Right lung (tissue), 5 donors: Measurements from ENCODE around the gene COL13A1. TPM values are rescaled to one million over a fixed set of nuclear protein-coding genes. Genes with fewer than 3 reads are reported as not detected.

Source experiments
- DNase-seq, 2 donors: peaks; one replicate each; pipeline ENCODE4 v3.0.0-alpha.2; 2013
- polyA plus RNA-seq, 5 donors: library from polyadenylated mRNA; unstranded; fragments of 120-200 nt; gene quantifications; one replicate each; pipeline versions ENCODE4 v1.2.1 to v1.2.3, GENCODE V29; 2013; ENCODE audit warnings: inconsistent platforms in 1 of 5, low replicate concordance in 1 of 5; ENCODE audit not compliant: insufficient read length in 5 of 5, insufficient read depth in 1 of 5

COL13A1 gene
- polyA plus RNA-seq, 5 donors: 46.8 to 71.2 (median 53.4) TPM

DNA sequence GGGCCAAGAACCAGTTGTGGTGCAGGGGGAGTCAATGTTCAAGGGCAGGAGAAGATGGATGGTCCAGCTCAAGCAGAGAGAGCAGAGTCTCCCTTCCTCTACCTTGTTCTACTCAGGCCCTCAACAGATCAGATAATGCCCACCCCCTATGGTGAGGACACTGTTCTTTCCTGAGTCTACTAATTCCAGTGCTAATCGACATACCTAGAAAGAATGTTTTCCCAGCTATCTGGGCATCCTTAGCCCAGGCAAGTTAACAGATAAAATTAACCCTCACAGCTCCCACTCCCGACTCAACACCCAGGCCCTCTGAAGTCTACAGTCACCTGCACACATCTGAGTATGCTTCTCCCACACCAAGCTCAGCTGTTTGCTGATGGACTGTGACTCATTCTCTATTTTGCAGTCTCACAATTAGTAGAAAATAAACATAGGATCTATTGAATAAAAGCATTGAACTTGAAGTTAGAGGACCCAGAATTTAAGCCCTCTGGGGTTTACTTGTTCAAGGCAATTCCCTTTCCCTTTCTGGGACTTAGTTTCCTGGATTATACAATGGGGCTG lies 17.1 kb downstream of the COL13A1 start:
- no peak for DNase-seq

DNA sequence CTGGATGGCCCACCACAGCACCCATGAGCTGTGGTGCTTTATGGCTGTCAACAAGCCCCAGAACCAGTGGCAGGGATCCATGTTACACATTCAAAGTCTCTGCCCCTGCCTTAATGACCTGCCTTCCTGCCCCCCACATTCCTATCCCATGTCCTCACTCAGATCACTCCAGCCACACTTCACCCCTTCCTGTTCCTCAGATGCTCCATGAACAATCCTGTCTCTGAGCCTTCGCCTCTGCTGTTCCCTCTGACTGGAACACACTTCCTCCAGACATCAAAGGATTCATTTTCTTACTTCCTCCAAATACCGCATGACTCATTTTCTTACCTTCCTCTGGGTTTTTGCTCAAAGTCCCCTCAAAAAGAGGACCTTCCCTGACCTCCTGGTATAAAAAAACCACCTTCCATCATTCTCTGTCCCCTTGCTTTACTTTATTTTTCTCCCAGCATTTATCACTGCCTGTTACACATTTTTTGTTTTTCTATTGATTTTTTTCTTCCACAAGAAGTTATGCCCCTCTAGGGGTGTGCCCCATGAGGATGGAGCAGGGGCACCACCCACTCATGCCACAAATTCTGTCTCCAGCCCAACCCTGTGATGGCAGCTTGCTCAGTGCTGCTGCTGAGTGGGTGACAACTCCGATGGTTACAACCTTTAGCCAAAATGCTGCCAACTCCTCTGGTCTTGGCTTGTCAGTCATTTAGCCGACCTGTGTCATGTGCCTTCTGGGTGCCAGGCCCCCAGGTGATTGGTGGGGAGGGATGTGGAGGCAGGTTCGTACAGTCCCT lies 18.2 kb downstream of the COL13A1 start:
- no peak for DNase-seq

DNA sequence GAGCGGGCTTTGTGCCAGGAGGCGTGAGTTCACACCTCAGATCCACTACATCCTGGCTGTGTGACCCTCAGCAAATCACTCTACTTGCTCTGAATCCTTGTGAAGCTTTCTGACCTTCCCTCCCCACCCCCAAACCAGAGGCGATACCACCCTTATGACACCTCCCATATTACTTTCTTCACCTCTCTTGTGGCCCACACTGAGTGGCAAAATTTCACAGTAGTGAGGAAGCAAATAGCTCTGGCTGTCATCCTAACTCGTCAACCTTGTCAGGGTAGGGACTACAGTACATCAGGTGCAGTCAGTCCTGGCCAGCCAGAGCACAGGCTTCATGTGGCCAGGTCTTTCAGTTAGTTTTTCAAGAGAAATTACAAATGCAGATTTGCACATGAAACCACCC lies 19.1 kb downstream of the COL13A1 start:
- no peak for DNase-seq

DNA sequence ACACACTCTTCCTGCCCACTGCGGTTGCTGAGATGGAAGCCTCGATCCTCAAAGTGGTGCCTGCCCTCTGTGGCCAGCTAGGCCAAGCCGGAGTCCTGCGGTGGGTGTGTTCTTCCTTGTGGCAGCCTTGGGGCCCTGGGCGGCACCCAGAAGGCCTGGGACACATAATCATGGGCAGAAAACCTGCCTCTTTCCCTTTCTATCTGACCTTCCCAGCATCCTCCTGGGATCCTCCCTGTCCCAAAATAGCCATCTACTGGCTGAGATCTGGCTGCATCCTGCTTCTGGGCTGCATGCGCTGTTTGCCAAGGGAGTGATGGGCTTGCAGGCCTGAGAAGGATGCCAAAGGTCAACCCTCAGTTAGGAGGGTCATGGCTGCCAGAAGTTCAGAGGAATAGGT lies 23.9 kb downstream of the COL13A1 start:
- DNase-seq: no peak

DNA sequence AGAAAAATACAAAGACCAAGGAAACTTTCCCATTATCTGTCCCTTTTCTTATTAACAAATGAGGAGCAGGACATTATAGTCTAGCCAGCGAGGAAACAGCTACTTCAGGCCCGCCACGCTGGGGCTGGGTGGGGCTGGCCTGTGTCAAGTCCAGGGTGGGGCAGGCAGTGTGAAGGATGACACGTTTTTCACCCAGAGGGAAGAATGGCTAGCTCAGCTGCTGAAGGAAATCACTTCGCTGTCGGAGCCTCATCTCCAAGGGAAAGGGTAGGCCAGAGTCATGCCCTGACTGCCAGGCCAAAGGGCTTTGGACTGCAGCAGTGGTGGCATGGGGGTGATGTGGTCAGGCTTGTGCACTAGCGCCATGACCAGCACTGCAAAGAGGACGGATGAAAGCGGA lies 24.4 kb downstream of the COL13A1 start:
- no peak for DNase-seq

DNA sequence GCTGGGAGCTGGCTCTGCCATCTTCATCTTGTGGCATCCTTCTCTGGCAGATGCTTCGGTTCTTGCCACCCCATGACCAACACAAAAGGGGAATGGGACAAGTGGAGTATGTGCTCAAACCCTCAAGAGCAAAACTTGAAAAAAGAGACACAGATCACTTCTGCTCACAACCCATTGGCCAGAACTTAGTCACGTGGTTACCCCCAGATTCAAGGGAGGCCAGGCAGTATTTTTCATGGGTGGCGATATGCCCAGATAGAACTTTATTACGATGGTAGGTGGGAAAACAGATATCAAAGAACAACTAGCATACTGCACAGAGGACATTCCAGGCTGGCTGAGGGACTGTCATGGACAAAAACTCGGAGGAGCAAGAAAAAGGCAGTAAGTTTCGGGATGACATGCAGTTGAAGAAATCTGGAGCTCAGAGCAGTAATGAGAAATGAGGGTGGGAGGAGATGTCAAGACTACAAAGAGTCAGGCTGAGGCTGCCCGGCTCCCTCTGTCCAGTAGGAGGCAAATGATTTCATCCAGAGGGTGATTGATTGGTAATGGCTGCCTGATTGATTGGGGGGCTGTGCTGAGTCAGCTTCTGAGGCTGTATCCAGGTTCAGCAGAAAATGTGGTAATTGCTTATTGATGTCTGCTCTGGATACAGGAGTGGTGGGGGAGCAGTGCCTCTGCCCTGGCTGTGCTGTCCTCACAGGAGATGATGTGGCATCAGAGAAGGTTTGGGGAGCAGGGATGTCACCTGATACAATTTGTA lies 25.3 kb downstream of the COL13A1 start:
- DNase-seq: no peak

DNA sequence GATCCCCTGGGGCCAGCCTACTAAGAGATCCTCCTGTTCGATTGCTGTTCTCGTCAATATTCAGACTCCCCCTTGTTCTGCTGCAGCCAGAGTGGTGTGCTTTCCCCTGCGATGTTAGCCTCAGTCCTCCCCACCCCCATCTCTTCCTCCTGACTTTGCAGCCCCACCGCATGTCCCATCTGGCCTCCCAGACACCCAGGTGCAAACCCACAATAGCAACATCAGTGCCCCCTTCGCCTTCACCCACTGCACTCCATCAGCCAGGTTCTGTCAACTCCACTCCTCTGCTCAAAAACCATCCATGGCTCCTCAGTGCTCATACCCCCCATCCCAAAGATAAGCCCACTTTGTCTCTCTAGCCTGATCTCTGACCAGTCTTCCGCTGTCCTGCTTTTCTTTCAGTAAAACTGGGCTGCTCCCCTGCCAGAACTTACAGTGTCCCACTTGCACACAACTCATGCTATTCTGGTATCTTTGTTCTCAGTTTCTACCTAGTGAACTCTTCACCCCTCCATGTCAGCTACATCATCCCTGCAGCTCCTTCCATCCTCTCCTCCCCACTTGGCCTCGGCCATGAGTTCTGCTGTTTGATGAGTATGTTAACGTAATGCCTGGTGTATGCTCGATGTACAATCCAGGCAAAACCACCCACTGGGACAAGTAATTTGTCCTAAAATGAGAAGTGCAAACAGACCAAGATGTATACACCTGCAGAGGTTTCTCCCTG lies 26.6 kb downstream of the COL13A1 start:
- DNase-seq: no peak

DNA sequence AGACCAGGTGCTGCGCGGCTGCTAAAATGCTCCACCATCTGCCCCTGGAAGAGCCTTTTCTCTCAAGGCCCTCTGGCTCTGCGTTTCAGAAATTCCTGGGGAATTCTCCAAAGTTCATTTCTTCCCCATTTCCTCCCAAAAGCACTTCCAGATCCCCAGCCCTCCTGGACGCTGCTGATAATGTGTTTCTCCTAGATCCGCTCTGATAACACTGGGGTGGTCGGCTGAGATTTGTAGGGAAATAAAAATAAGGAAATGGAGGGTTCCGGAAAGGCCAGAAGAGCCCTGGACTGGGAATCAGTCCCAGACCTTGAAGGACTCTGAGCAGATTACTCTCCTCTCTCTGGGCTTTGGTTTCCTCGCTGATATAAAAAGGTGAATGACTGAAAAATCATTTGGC lies 28.1 kb downstream of the COL13A1 start:
- DNase-seq: no peak

DNA sequence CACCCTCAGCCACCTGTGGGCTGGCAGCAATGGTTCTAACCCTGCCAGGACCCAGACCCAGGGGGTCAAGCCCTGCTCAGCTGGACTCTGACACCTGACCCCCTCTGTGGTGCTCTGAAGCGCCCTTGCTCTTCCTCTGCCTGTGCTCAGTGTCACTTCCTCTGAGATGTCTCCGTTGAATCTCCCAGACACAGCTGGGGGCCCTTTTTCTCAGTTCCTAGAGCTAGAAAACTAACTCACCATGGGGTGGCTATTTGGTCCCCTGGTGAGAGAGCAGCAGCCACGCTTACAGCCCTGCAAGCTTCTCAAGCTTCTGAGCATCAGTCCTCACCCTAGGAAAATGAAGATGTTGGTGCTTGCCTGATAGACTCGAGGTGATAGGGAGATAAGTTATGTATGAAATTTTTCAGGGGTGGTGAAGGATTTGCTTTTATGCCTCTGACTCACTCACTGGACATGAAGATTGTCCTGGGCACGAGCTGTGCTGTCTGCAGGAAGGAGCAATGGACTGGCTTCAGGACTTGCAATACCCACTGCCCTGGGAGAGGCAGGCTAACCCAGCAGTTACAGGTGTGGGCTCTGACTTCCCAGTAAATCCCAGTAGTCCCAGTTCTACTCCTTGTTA lies 29.6 kb downstream of the COL13A1 start:
- DNase-seq: no peak

DNA sequence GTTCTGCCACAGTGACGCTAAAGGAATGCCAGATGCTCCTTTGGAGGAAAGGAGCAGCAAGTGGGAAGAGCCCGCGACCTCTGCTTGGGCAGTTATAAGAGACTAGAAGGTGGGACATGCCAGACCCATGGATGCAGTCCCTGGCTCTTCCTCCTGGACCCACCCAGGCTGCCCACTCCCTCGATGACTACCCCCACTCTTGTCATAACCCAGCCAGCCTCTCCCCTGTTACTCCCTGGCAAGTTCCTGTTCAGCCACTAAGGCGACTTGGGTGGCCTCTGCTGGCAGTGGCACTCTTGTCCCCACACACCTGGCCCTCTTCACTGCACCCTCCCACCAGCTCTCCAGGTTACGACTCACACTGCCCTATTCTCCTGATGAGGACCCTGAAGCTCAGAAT lies 33.5 kb downstream of the COL13A1 start:
- DNase-seq: no peak

DNA sequence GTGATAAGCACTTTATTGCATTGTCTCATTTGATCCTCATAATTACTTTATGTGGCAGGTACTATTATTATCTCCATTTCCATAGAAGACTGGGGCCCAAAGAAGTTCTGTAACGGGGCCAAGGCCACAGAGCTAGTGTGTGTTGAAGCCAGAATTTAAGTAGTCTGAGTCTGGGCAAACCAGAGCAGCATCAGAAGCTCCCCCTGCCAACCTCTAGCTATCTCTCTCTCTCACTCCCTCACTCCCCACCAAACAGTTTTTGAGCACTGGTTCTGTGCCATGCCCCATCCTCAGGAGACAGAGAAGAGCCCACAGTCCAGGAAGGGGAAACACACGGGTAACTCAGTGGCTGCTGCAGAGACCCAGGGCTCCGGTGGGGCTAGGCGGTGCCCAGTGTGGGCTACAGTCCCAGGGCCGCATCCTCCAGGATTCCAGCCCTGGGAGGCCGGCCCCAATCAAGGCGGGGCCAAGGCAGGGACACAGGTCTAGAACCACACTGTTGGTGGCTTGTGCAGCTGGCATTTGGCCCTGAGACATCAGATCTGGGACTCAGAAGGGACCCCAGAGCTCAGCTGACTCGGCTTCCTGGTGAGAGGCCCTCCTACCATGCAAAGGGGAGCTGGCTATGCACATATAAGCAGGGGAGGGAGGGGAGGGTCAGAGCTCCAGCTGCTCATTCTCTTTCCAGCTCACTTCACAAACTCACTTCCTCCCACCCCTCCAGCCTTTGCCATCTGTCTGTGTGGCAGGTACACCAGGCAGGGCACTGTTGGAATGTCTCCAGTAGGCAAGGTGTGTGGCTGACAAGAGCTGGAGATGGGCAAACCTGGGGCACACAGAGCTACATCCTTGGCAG lies 34.4 kb downstream of the COL13A1 start:
- no peak for DNase-seq

DNA sequence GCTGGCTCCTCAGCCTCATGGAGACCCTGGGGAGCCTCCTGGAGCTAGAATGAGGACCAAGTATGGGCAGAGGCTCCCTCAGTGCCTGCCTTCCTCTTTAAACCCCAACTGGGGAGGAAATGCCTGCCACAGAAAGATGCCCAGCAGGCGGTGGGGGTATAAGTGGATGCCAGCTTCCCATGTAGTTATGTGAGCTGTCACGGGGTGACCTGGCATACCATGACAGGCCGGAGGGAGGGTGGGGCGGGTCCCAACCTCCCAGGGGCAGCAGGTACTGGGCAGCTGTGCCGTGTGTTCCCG lies 35.0 kb downstream of the COL13A1 start:
- no peak for DNase-seq

DNA sequence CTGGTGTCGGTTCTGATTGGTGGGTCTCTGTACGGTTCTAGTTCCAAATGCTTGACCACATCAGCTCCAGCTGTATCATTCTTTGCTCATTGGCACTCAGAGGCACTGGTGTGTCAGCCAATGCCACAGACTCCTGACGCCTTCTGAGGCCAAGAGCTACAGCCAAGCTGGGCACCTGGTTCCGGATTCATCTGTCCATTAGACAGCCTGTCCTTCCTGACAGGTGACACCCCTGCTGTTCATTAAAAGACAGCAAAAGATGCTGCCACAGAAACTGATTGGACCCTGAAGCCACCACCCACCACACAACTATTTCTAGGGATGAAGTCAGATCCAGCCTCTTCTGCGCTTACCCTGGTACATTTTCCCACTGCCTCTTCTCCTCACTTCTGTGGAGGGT lies 35.6 kb downstream of the COL13A1 start:
- DNase-seq: no peak

DNA sequence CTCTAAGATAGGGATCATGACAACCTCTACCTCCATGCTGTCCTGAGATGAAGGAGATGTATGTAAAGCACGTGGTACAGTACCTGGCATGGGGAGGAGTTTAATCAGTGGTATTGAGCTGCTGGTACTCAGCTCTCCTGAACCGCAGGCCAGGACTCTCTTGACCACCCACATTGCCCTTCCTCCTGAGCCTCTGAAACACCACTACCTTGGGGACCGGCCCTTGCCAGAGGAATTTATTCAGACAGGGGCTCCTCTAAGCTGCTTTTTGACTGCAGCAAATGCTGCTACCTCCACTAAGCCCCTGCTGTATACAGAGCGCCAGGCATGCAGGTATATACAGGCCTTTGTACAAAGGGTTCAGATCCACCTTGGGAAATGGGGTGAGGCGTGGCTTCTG lies 36.7 kb downstream of the COL13A1 start:
- no peak for DNase-seq

DNA sequence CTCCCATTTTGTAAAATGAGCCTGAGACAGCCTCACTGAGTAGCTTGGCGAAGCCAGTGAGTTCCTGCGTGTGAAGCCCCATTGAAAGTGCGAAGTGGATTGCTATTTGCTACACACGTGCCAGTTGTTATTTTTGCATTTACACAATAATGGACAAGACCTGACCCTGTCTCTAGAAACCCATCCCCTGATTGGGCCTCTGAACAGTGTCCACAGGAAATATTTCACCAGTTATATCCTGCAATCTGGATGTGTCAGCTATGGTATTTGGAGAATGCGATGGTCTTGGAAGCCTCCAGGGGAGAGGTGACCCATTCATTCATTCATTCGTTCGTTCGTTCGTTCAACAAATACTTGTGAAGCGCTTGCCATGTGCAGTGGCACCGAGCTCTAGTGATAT lies 37.1 kb downstream of the COL13A1 start:
- no peak for DNase-seq

DNA sequence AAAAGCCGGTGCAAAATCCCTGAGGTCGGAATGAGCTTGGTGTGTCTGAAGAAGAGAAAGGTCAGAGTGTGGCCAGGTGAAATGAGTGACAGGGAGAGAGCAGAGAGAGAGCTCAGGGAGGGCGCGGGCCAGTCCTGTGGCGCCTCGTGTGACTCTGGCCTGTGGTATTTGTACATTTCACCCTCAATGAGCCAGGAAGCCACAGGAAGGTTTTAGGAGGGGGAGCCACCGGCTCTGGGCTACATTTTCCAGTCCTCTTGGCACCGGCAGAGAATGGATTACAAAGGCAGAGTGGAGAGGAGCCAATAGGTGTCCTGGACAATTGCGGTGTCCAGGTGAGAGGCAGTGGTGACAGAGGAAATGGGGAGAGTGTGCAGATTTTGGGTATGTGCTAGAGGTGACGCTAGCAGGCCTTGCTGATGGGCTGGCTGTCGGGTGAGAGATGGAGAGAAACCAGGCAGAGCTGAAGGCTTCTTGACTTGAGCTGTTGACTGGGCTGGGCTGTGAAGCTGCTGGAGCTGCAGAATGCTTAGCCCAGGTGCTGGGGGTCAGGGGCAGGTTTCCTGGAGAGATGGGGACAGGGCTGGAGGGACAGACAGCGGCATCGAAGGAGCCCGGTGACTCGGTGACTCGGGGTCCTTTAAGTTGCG lies 38.1 kb downstream of the COL13A1 start:
- DNase-seq: no peak

DNA sequence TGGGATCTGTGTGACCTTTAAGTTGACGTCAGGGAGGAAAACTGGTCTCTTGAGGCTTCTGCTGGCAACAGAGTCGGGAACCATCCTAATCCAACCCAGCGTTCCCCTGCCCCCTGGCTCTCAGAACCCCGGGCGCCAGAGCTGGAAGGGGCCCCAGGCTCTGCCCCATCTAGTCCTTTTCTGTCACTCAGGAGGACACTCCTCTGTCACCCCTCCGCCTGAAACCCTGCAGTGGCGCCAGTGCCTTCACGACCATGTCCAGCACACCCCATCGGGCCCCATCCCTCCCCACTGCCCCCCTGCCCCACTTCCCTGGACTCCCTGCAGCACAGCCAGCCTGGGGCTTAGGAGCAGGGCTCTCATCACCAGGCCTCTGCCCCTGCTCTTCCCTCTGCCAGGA lies 39.1 kb downstream of the COL13A1 start:
- no peak for DNase-seq

DNA sequence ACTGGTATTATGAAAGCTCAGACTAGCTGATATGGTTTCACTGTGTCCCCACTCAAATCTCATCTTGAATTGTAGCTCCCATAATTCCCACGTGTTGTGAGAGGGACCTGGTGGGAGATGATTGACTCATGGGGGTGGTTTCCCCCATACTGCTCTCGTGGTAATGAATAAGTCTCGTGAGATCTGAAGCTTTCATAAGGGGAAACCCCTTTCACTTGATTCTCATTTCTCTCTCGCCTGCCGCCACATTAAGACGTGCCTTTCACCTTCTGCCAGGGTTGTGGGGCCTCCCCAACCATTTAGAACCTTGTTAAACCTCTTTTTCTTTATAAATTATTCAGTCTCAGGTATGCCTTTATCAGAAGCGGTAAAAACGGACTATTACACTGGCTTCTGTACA lies 40.3 kb downstream of the COL13A1 start:
- no peak for DNase-seq

DNA sequence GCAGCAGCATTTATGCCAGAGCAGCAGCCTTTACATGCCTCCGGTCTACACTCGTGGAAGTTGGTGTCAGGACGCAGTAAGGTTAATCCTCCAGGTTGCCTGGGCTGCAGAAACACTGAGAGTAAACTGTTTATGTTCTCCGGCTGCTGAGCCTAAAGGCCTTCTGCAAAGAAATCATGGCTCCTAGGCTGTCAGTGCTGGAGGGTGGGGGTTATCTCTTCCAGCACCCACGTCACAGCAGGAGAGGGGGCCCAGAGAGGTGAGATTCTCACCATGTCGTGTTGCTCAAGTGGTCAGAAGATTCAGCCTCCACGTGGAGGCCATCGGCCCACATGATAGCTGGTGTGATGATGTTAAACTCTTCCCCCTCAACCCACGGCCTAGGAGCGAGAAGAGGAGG lies 41.2 kb downstream of the COL13A1 start:
- no peak for DNase-seq

DNA sequence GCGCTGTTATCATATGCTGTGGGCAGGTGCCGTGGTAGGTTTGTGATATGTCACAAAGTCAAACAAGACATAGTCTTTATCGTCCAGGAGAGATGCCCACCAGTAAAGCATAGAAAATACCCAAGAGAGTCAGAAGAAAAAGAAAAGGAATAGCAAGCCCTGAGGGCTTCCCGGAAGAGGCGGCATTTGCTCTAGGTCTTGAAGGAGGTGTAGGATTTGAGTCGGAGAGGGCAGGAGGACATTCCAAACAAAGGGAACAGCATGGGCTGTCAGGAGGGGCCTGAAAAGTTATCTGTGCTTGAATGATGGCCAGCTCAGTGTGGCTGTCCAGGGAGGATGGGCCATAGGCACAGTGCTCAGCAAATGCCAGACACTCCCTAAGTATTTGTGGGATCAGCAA lies 42.2 kb downstream of the COL13A1 start:
- no peak for DNase-seq

DNA sequence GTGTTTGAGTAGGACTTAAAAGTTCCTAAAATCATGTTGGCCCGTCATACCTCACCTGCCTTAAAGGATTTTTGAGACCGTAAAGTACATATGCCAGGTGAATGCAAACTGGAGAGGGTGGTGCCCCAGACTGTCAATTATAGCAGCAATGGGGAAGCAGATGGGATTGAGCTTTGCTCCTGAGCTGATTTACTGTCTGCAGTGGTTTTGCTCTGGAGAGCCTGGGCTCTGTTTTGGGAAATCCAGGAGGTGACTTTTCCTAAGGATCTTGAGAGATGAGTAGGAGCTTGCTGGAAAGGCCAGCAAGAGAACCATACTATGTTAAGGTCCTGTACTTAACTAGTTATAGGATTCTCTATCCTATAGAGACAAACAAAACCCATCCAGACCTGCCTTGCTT lies 43.0 kb downstream of the COL13A1 start:
- no peak for DNase-seq
